Vagina (tissue), 2 donors: ENCODE measurements around the gene COL7A1.

ENCODE experiments used
- POLR2AphosphoS5 ChIP-seq, 2 donors: sonication (generic); formaldehyde crosslinking; IDR thresholded peaks; one replicate each; pipeline ENCODE4 v1.9.0; 2017; ENCODE audit warnings: antibody characterized with exemption in 2 of 2, mild to moderate bottlenecking in 2 of 2, low read depth in 1 of 2; ENCODE audit not compliant: insufficient read depth in 1 of 2
- TF ChIP-seq, protein P1 (sequence below), 3 experiments: fragments of 450-650 bp in 2 of 3; fragments of 200-600 bp in 1 of 3; sonication (generic) in 1 of 3; IDR thresholded peaks; one replicate each; pipeline ENCODE4 v1.5.1; 2017 to 2019; ENCODE audit warnings: antibody characterized with exemption in 3 of 3, mild to moderate bottlenecking in 2 of 3, moderate library complexity in 2 of 3

DNA sequence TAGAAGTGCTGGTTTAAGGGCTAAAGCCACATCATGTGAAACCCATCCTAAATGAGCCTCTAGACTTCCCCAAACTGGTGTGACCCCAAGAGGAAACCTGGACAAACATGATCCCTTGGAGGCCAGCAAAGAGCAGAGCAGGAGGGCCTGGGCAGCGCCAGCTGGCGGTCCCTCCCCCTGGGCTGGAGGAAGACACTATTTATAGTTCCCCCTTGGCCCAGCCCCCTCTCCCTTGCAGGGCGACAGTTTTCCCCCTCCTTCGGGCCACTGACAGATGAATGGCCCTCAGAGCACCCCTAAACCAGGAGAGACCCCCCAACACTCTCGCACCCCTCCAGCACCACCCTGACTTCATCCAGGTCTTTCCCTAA is 34.5 kb downstream of the COL7A1 start:
- no peak for TF ChIP-seq POLR2AphosphoS5 (IDR thresholded peaks at IDR 0.05; ENCODE audit: insufficient read depth in 1 of 2, low read depth in 1 of 2)
- TF ChIP-seq, protein P1, sequence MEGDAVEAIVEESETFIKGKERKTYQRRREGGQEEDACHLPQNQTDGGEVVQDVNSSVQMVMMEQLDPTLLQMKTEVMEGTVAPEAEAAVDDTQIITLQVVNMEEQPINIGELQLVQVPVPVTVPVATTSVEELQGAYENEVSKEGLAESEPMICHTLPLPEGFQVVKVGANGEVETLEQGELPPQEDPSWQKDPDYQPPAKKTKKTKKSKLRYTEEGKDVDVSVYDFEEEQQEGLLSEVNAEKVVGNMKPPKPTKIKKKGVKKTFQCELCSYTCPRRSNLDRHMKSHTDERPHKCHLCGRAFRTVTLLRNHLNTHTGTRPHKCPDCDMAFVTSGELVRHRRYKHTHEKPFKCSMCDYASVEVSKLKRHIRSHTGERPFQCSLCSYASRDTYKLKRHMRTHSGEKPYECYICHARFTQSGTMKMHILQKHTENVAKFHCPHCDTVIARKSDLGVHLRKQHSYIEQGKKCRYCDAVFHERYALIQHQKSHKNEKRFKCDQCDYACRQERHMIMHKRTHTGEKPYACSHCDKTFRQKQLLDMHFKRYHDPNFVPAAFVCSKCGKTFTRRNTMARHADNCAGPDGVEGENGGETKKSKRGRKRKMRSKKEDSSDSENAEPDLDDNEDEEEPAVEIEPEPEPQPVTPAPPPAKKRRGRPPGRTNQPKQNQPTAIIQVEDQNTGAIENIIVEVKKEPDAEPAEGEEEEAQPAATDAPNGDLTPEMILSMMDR (IDR thresholded peaks at IDR 0.05) = no peak
